Stimulated activated naive CD4-positive, alpha-beta T cell treated with Interleukin-2 at 50 U/mL for 16 hours (primary cell): ENCODE measurements around the gene OR2B6.

Experiments used
- DNase-seq: peaks from one replicate; lab custom pipeline; 2025; lab: John Stamatoyannopoulos, UW

The OR2B6 gene

GRCh38 chr6:28000351-28001045 is 43.5 kb downstream of the OR2B6 start:
- no peak for DNase-seq

- no peak for DNase-seq
Observed at GRCh38 chr6:28001351-28001750, 44.3 kb downstream of the OR2B6 start.

- no peak for DNase-seq
Observed at GRCh38 chr6:28001751-28002150, 44.7 kb downstream of the OR2B6 start.

- no peak for DNase-seq
Observed at GRCh38 chr6:28002161-28002560, 45.1 kb downstream of the OR2B6 start.

GRCh38 chr6:28003059-28003458 is 46.0 kb downstream of the OR2B6 start:
- no peak for DNase-seq

- no peak for DNase-seq
Observed at GRCh38 chr6:28003661-28004060, 46.6 kb downstream of the OR2B6 start.

- DNase-seq: no peak
Observed at GRCh38 chr6:28004350-28005151, 47.5 kb downstream of the OR2B6 start.

- no peak for DNase-seq
Observed at GRCh38 chr6:28005152-28005890, 48.3 kb downstream of the OR2B6 start.

- no peak for DNase-seq
Observed at GRCh38 chr6:28005975-28006374, 48.9 kb downstream of the OR2B6 start.
